A549 (cell line): ENCODE data around the gene VPS45. TPM values are rescaled to one million over a fixed set of nuclear protein-coding genes. Genes with fewer than 3 reads are reported as not detected.

Source experiments
- ATAC-seq, 2 experiments: fragments of 200-7000 bp in 1 of 2; fragments of >200 bp in 1 of 2; cut with Nextera tagmentation in 1 of 2; cut with Tn5 transposase in 1 of 2; 3 replicates each; pipeline versions ENCODE4 v1.8.0 to v1.9.1; 2018 to 2020; ENCODE audit warnings: mild to moderate bottlenecking in 1 of 2, moderate library complexity in 1 of 2
- CTCF ChIA-PET: fragments of 300-600 bp; sonication (Branson Sonifier 250); formaldehyde crosslinking; extraction: SDS; loops from one replicate; lab custom pipeline; 2021; ENCODE audit warnings: antibody characterized with exemption, inconsistent platforms; lab: Yijun Ruan, JAX
- POLR2A ChIA-PET: fragments of 350-600 bp; formaldehyde crosslinking; extraction: SDS; loops from one replicate; lab custom pipeline; 2021; ENCODE audit warnings: antibody characterized with exemption, inconsistent platforms; lab: Yijun Ruan, JAX
- DNase-seq, 2 experiments: peaks; one replicate each; pipeline versions ENCODE4 v3.0.0 to v3.0.0-alpha.2; 2011 to 2016; ENCODE audit warnings: low read depth in 1 of 2, low spot score in 1 of 2
- FAIRE-seq: peaks from 2 replicates; lab custom pipeline; 2011; peaks lifted over from hg19 to GRCh38; lab: Jason Lieb, UNC
- H3K27ac ChIP-seq, 2 experiments: fragments of >200 bp; sonication (Bioruptor Twin); formaldehyde crosslinking; 3 replicates each; pipeline ENCODE4 v1.5.1; 2016 to 2017
- H3K4me1 ChIP-seq: fragments of >200 bp; sonication (Bioruptor Twin); formaldehyde crosslinking; 3 replicates; pipeline ENCODE4 v1.6.1; 2016
- H3K4me2 ChIP-seq: fragments of >200 bp; sonication (Bioruptor Twin); formaldehyde crosslinking; 3 replicates; pipeline ENCODE4 v1.6.1; 2016
- H3K4me3 ChIP-seq: fragments of >200 bp; sonication (Bioruptor Twin); formaldehyde crosslinking; 3 replicates; pipeline ENCODE4 v1.5.1; 2016
- H3K9me3 ChIP-seq: fragments of >200 bp; sonication (Bioruptor Twin); formaldehyde crosslinking; 3 replicates; pipeline ENCODE4 v1.6.1; 2016
- BCL3 ChIP-seq: fragments of >200 bp; sonication (Bioruptor Twin); formaldehyde crosslinking; IDR thresholded peaks from 3 replicates; pipeline ENCODE4 v1.6.1; 2016
- BHLHE40 ChIP-seq: IDR thresholded peaks from 2 replicates; pipeline ENCODE4 v1.6.1; 2012; ENCODE audit warnings: low read depth, low read length, inconsistent platforms
- ESRRA ChIP-seq: fragments of 150-350 bp; IDR thresholded peaks from 2 replicates; pipeline ENCODE4 v1.6.1; 2014; ENCODE audit warnings: mild to moderate bottlenecking, low read length, borderline replicate concordance
- FOSB ChIP-seq: fragments of 250-450 bp; sonication (Bioruptor Pico); IDR thresholded peaks from 2 replicates; pipeline ENCODE4 v1.5.0; 2020; ENCODE audit warnings: mild to moderate bottlenecking, moderate library complexity
- FOSL2 ChIP-seq, 2 experiments: fragments of 450-650 bp in 1 of 2; fragments of >200 bp in 1 of 2; sonication (Bioruptor Twin) in 1 of 2; formaldehyde crosslinking; IDR thresholded peaks; 2 replicates each; pipeline versions ENCODE4 v1.5.0 to v1.6.1; 2016 to 2020; ENCODE audit warnings: mild to moderate bottlenecking in 1 of 2, moderate library complexity in 1 of 2
- GATA3 ChIP-seq: IDR thresholded peaks from 2 replicates; pipeline ENCODE4 v1.6.1; 2012; ENCODE audit warnings: borderline replicate concordance
- HDAC2 ChIP-seq: fragments of 200-600 bp; sonication (generic); IDR thresholded peaks from 2 replicates; pipeline ENCODE4 v1.6.1; 2016
- HOXA7 ChIP-seq: fragments of 250-450 bp; sonication (Bioruptor Pico); IDR thresholded peaks from 2 replicates; pipeline ENCODE4 v1.5.0; 2020; ENCODE audit warnings: mild to moderate bottlenecking, moderate library complexity
- HOXB13 ChIP-seq: fragments of 250-450 bp; sonication (Bioruptor Pico); IDR thresholded peaks from 2 replicates; pipeline ENCODE4 v1.5.0; 2020; ENCODE audit warnings: low read depth, mild to moderate bottlenecking, moderate library complexity
- HOXB5 ChIP-seq: fragments of 250-450 bp; sonication (Bioruptor Pico); IDR thresholded peaks from 2 replicates; pipeline ENCODE4 v1.5.0; 2020; ENCODE audit warnings: mild to moderate bottlenecking, moderate library complexity
- JUNB ChIP-seq: fragments of >200 bp; sonication (Bioruptor Twin); formaldehyde crosslinking; IDR thresholded peaks from 2 replicates; pipeline ENCODE4 v1.6.1; 2016
- KDM1A ChIP-seq: fragments of 200-600 bp; sonication (generic); IDR thresholded peaks from 2 replicates; pipeline ENCODE4 v1.6.1; 2016; ENCODE audit warnings: low read depth, mild to moderate bottlenecking
- KDM5A ChIP-seq: fragments of 200-600 bp; sonication (generic); IDR thresholded peaks from 2 replicates; pipeline ENCODE4 v1.6.1; 2016; ENCODE audit warnings: antibody characterized with exemption, mild to moderate bottlenecking
- MAFK ChIP-seq: fragments of 450-650 bp; IDR thresholded peaks from 2 replicates; pipeline ENCODE4 v1.6.1; 2014; ENCODE audit not compliant: partially characterized antibody
- MAX ChIP-seq: IDR thresholded peaks from 2 replicates; pipeline ENCODE4 v1.6.1; 2012
- MAZ ChIP-seq: fragments of 150-350 bp; IDR thresholded peaks from 2 replicates; pipeline ENCODE4 v1.6.1; 2014; ENCODE audit warnings: antibody characterized with exemption, low read depth, low read length, borderline replicate concordance
- MYC ChIP-seq: IDR thresholded peaks from 2 replicates; pipeline ENCODE4 v1.6.1; 2012; ENCODE audit warnings: mild to moderate bottlenecking, inconsistent platforms, low read length, improper control_type of control experiment, borderline replicate concordance
- NFE2L2 ChIP-seq: fragments of 150-350 bp; conservative IDR thresholded peaks from 2 replicates; pipeline ENCODE4 v1.6.1; 2014; ENCODE audit warnings: low read length
- NPAS2 ChIP-seq: fragments of 250-450 bp; sonication (Bioruptor Pico); IDR thresholded peaks from 2 replicates; pipeline ENCODE4 v1.8.0; 2022; ENCODE audit warnings: mild to moderate bottlenecking, moderate library complexity, borderline replicate concordance
- NR3C1 ChIP-seq: fragments of >200 bp; sonication (Bioruptor Twin); formaldehyde crosslinking; IDR thresholded peaks from 3 replicates; pipeline ENCODE4 v1.6.1; 2017
- PHF8 ChIP-seq: fragments of 200-600 bp; sonication (generic); IDR thresholded peaks from 2 replicates; pipeline ENCODE4 v1.6.1; 2016; ENCODE audit warnings: low read depth, mild to moderate bottlenecking, antibody characterized with exemption, moderate library complexity, borderline replicate concordance
- POLR2A ChIP-seq: IDR thresholded peaks from 2 replicates; pipeline ENCODE4 v1.6.1; 2012; ENCODE audit warnings: mild to moderate bottlenecking, low read length
- POLR2AphosphoS2 ChIP-seq: conservative IDR thresholded peaks from 2 replicates; pipeline ENCODE4 v1.6.1; 2012; ENCODE audit warnings: low read length, improper control_type of control experiment, inconsistent platforms
- RAD21 ChIP-seq, 2 experiments: fragments of >200 bp in 1 of 2; sonication (Bioruptor Twin) in 1 of 2; formaldehyde crosslinking in 1 of 2; IDR thresholded peaks in 1 of 2; conservative IDR thresholded peaks in 1 of 2; 2 replicates in 1 of 2; 3 replicates in 1 of 2; pipeline ENCODE4 v1.6.1; 2012 to 2018; ENCODE audit warnings: inconsistent platforms in 1 of 2
- RARB ChIP-seq: fragments of 250-450 bp; sonication (Bioruptor Pico); IDR thresholded peaks from 2 replicates; pipeline ENCODE4 v1.8.0; 2021; ENCODE audit warnings: mild to moderate bottlenecking, moderate library complexity
- RCOR1 ChIP-seq: fragments of 150-350 bp; IDR thresholded peaks from 2 replicates; pipeline ENCODE4 v1.6.1; 2014; ENCODE audit warnings: antibody characterized with exemption, low read length, low read depth
- RFX5 ChIP-seq: fragments of 450-650 bp; IDR thresholded peaks from 2 replicates; pipeline ENCODE4 v1.7.1; 2014; ENCODE audit warnings: antibody characterized with exemption, mild to moderate bottlenecking, moderate library complexity
- SMC3 ChIP-seq: fragments of >200 bp; sonication (Bioruptor Twin); formaldehyde crosslinking; IDR thresholded peaks from 3 replicates; pipeline ENCODE4 v1.6.1; 2018; ENCODE audit warnings: inconsistent platforms
- TFCP2L1 ChIP-seq: fragments of 250-450 bp; sonication (Bioruptor Pico); IDR thresholded peaks from 2 replicates; pipeline ENCODE4 v1.5.0; 2021; ENCODE audit warnings: mild to moderate bottlenecking
- ZC3H11A ChIP-seq: fragments of 450-650 bp; IDR thresholded peaks from 2 replicates; pipeline ENCODE4 v1.6.1; 2014; ENCODE audit warnings: antibody characterized with exemption, mild to moderate bottlenecking
- ZFP36 ChIP-seq: fragments of 450-650 bp; IDR thresholded peaks from 2 replicates; pipeline ENCODE4 v1.6.1; 2014; ENCODE audit warnings: borderline replicate concordance; ENCODE audit not compliant: partially characterized antibody
- WGBS: methylation state at CpG from one replicate; pipeline ENCODE4 v1.1.6; 2017; ENCODE audit errors: missing lambda C conversion rate; 5-methylcytosine and 5-hydroxymethylcytosine counted together
- polyA plus RNA-seq, 4 experiments: library from polyadenylated mRNA; depleted of rRNA in 3 of 4; stranded (reverse); fragments of >200 nt; fragmentation: RNase III in 1 of 4; extraction: RNeasy Plus Mini Kit Qiagen cat#74134 plus additional on column Dnase treatment in 1 of 4; gene quantifications; 2 replicates in 3 of 4; 3 replicates in 1 of 4; pipeline ENCODE4 v1.2.3, GENCODE V29; 2011 to 2017
- TF ChIP-seq, protein P1 (sequence below): fragments of 450-650 bp; IDR thresholded peaks from 2 replicates; pipeline ENCODE4 v1.6.1; 2014; ENCODE audit warnings: antibody characterized with exemption
- TF ChIP-seq, protein P2 (sequence below): fragments of >200 bp; sonication (Bioruptor Twin); formaldehyde crosslinking; IDR thresholded peaks from 3 replicates; pipeline ENCODE4 v1.5.1; 2016

Gene VPS45
- polyA plus RNA-seq, 2 of the 4 experiments (the other 2 are of a cell fraction) = 22.1 to 49.7 TPM

GRCh38 chr1:150164779-150165178, 97.2 kb downstream of the VPS45 start:
- POLR2A ChIA-PET = no interaction called here
- no peak for FAIRE-seq
- CTCF ChIA-PET = interaction anchor here (1.2 to 20.2 kb wide), 8 partner anchors 9 to 117 kb away, joined by 3 to 244 read pairs (median 5); partner anchors contain the start of gene VPS45

GRCh38 chr1:150165622-150166612, 98.3 kb downstream of the VPS45 start:
- Histone ChIP-seq H3K4me2 (no peak overlapping the region), H3K4me1 (no peaks in the 10 kb centered on the region), H3K4me3 (no peak overlapping the region), H3K27ac (no peak overlapping the region), H3K9me3 (no peaks in the 10 kb centered on the region)
- ChIA-PET POLR2A (no interaction called here), CTCF (interaction anchor here (0.6 to 20.2 kb wide), 14 partner anchors 9 to 261 kb away, joined by 3 to 244 read pairs (median 4); partner anchors contain the start of gene VPS45)
- peak; percentile 42 to 62 for DNase-seq
- ATAC-seq = peak in 1 of 2 experiments; percentile 65; a peak in 3 of 6 replicates
- FAIRE-seq = no peak
- TF ChIP-seq POLR2A (no peak), MYC (no peak), SMC3 (peak; percentile 41; the same call in 2 of the 3 replicates), FOSL2 (IDR thresholded peaks at IDR 0.05) (no peak), FOSL2 (CRISPR knock-in tag; IDR thresholded peaks at IDR 0.05) (no peak), MAFK (no peak), MAX (no peak), MAZ (no peak), KDM1A (no peak), HOXA7 (CRISPR knock-in tag) (no peak), KDM5A (no peak), NFE2L2 (0 out of 2 replicates have a peak, but pooled peaks have one; percentile 3), ZFP36 (no peak), ESRRA (no peak), RFX5 (no peak), NR3C1 (no peak), BCL3 (no peak), RAD21 (conservative IDR thresholded peaks at IDR 0.05 in 1 of 2, IDR thresholded peaks at IDR 0.05 in 1 of 2) (peak; percentile 44 to 46; a peak in 4 of 5 replicates), TFCP2L1 (CRISPR knock-in tag) (no peak), RARB (CRISPR knock-in tag) (no peak), RCOR1 (no peak), GATA3 (no peak)
- TF ChIP-seq, protein P1, sequence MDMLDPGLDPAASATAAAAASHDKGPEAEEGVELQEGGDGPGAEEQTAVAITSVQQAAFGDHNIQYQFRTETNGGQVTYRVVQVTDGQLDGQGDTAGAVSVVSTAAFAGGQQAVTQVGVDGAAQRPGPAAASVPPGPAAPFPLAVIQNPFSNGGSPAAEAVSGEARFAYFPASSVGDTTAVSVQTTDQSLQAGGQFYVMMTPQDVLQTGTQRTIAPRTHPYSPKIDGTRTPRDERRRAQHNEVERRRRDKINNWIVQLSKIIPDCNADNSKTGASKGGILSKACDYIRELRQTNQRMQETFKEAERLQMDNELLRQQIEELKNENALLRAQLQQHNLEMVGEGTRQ = no peak
- TF ChIP-seq, protein P2, sequence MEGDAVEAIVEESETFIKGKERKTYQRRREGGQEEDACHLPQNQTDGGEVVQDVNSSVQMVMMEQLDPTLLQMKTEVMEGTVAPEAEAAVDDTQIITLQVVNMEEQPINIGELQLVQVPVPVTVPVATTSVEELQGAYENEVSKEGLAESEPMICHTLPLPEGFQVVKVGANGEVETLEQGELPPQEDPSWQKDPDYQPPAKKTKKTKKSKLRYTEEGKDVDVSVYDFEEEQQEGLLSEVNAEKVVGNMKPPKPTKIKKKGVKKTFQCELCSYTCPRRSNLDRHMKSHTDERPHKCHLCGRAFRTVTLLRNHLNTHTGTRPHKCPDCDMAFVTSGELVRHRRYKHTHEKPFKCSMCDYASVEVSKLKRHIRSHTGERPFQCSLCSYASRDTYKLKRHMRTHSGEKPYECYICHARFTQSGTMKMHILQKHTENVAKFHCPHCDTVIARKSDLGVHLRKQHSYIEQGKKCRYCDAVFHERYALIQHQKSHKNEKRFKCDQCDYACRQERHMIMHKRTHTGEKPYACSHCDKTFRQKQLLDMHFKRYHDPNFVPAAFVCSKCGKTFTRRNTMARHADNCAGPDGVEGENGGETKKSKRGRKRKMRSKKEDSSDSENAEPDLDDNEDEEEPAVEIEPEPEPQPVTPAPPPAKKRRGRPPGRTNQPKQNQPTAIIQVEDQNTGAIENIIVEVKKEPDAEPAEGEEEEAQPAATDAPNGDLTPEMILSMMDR = peak; percentile 51
- 61% methylated on average over 13 of the region's 14 CpGs for WGBS

More at GRCh38 chr1:150164779-150165178, 97.2 kb downstream of the VPS45 start:
- Histone ChIP-seq H3K4me1 (no peaks in the 10 kb centered on the region), H3K9me3 (no peaks in the 10 kb centered on the region), H3K4me2 (no peak overlapping the region), H3K4me3 (no peak overlapping the region), H3K27ac (no peak overlapping the region)
- DNase-seq (no peak), ATAC-seq (no peak)
- TF ChIP-seq FOSB (no peak), HDAC2 (no peak), HOXB5 (CRISPR knock-in tag) (no peak), ZC3H11A (no peak), MAX (no peak), PHF8 (no peak), NFE2L2 (no peak), RFX5 (no peak), HOXB13 (CRISPR knock-in tag) (no peak), BHLHE40 (no peak), NPAS2 (CRISPR knock-in tag) (no peak), POLR2AphosphoS2 (no peak), JUNB (no peak)
- TF ChIP-seq, protein P1 = no peak
- WGBS = 87% methylated on average over 5 of the region's 5 CpGs
